Heart left ventricle (tissue), 13 donors: ENCODE results near the gene SLC23A3.

Experiments used
- CTCF ChIP-seq, 12 donors: fragments of 200-600 bp; sonication (generic) in 4 of 12; IDR thresholded peaks; one replicate each; pipeline versions ENCODE4 v1.5.0 to v1.8.0; 2018 to 2022; ENCODE audit warnings: antibody characterized with exemption in 12 of 12, mild to moderate bottlenecking in 5 of 12
- POLR2A ChIP-seq, 2 donors: fragments of 450-650 bp; IDR thresholded peaks; one replicate each; pipeline ENCODE4 v1.6.1; 2017; ENCODE audit warnings: antibody characterized with exemption in 2 of 2, mild to moderate bottlenecking in 2 of 2, moderate library complexity in 2 of 2
- donor health status: ischemic (EF 13 %, LVEDD 7.1; RV severe dilation, severe dysfunction).
- donor health status: DM: no; HTN: yes; CAD: no.
- donor health status: DM: no; HTN: no; CAD: no.
- donor health status: ischemic (EF 25% LVEDD 6.9; RV normal size, moderate dysfunction).
- donor health status: ischemic (EF 25% LVEDD 5.7; RV mildly dilated, moderate dysfunction).
- donor health status: ischemic (EF 35%, LVEDD 5.7; RV mildly dilated, moderate dysfunction).
- donor health status: nonischemic (EF 11% LVEDD 7.7; RV severe dilation, severe dysfunction).
- donor health status: DM: yes; HTN: yes; CAD: no.
- donor health status: PGD.
- donor health status: ischemic (EF 29% LVEDD 5.4; RV normal size, mild dysfunction).
- donor health status: nonischemic (EF 23%, LVEDD 6.1; RV moderate dilation, normal function).

GRCh38 chr2:219199470-219200211 is 29.8 kb upstream of the SLC23A3 start:
- TF ChIP-seq POLR2A (IDR thresholded peaks at IDR 0.05) = no peak
- no peak for TF ChIP-seq CTCF (IDR thresholded peaks at IDR 0.05)
